Endothelial cell of umbilical vein (primary cell): ENCODE data around the gene KISS1.

ENCODE experiments used
- CTCF ChIP-seq, 2 donors: IDR thresholded peaks; 1 replicate in 1 of 2; 2 replicates in 1 of 2; pipeline ENCODE4 v1.5.1; 2011; ENCODE audit warnings: low read length in 2 of 2, mild to moderate bottlenecking in 2 of 2, moderate library complexity in 2 of 2, control low read depth in 1 of 2, inconsistent platforms in 1 of 2, low read depth in 1 of 2; ENCODE audit not compliant: insufficient read depth in 1 of 2; ENCODE audit errors: extremely low read depth in 1 of 2
- EZH2 ChIP-seq: IDR thresholded peaks from 2 replicates; pipeline ENCODE4 v1.6.1; 2012; ENCODE audit warnings: borderline replicate concordance, low read depth, mild to moderate bottlenecking, moderate library complexity, low read length, inconsistent platforms; ENCODE audit not compliant: severe bottlenecking
- FOS ChIP-seq: IDR thresholded peaks from 2 replicates; pipeline ENCODE4 v1.6.1; 2011; ENCODE audit warnings: mild to moderate bottlenecking, low read length, moderate library complexity, borderline replicate concordance; ENCODE audit not compliant: insufficient read depth
- POLR2A ChIP-seq: IDR thresholded peaks from 2 replicates; pipeline ENCODE4 v1.6.1; 2012; ENCODE audit warnings: low read depth, mild to moderate bottlenecking, control low read depth, low read length
- POLR2AphosphoS5 ChIP-seq: IDR thresholded peaks from 2 replicates; pipeline ENCODE4 v1.6.1; 2012; ENCODE audit warnings: low read depth, mild to moderate bottlenecking, control low read depth, low read length, moderate library complexity; ENCODE audit not compliant: insufficient read depth

DNA sequence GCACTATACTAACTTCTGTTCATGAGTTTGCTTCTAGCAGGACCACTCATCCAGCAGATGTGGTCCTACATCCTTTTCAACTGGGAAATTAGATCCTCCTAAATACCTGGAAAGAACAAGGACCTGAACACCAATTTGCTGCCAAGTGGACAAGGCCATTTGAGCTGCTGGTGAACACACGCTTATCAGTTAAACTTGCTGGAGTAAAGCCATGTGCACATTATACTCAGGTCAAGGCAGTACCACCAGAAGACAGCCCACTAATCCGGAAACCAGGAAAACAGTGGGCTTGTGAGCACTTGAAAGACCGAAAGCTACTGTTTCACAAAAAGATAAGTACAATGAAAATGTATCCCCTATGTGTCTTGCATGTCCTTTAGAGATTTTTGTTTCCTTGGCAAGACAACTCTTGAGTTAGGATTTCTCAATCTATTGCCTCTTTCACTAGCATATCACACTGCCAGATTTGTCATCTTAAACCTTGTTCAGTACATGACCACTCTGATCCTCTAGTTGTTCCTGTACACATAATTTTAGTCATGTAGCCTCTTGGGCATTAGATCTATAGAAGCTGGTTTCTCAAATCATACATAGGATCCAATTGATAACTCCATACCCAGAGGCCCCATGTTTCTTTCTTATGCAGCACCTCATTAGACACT is 25.7 kb downstream of the KISS1 start:
- TF ChIP-seq FOS (no peak), EZH2 (no peak), CTCF (IDR thresholded peaks at IDR 0.05; ENCODE audit: extremely low read depth in 1 of 2, insufficient read depth in 1 of 2, low read depth in 1 of 2, low read length in 2 of 2) (no peak), POLR2A (no peak), POLR2AphosphoS5 (no peak)
